ENCODE results near the gene SHISA6. TPM values are rescaled to one million over a fixed set of nuclear protein-coding genes. Genes with fewer than 3 reads are reported as not detected.

SHISA6 gene
- polyA plus RNA-seq, 1 of the 3 experiments (the other 2 are of a cell fraction), result not detected

- WGBS (ENCODE audit: low lambda C conversion rate), result 2% methylated on average over 6 of the region's 6 CpGs
- Histone ChIP-seq H3K27ac (ENCODE audit: low read depth in 2 of 2, low read length in 1 of 2) (no peak overlapping the region), H3K4me3 (ENCODE audit: low read depth in 2 of 2, low read length in 1 of 2) (no peak overlapping the region), H4K20me1 (ENCODE audit: insufficient read depth) (no peaks in the 10 kb centered on the region), H3K4me2 (no peak overlapping the region), H3K79me2 (ENCODE audit: insufficient read depth) (no peaks in the 10 kb centered on the region), H3K27me3 (ENCODE audit: insufficient read depth) (no peaks in the 10 kb centered on the region), H3K9me2 (no peaks in the 10 kb centered on the region), H3K9me3 (no peaks in the 10 kb centered on the region), H3K36me3 (replicated peaks in 1 of 2; ENCODE audit: control insufficient read depth in 1 of 2, insufficient read depth in 2 of 2, low read length in 1 of 2) (no peaks in the 10 kb centered on the region), H3K9ac (no peak overlapping the region), H3K4me1 (ENCODE audit: control insufficient read depth in 1 of 2, insufficient read depth in 2 of 2, low read depth in 1 of 2, low read length in 1 of 2) (no peaks in the 10 kb centered on the region), H3F3A (replicated peaks; ENCODE audit: insufficient read depth) (no peaks in the 10 kb centered on the region), H2AFZ (ENCODE audit: low read depth) (no peak overlapping the region)
- TF ChIP-seq RCOR1 (IDR thresholded peaks at IDR 0.05; ENCODE audit: low read length) (no peak), CTCF (IDR thresholded peaks at IDR 0.05) (no peak), MXI1 (IDR thresholded peaks at IDR 0.05; ENCODE audit: low read depth, low read length) (no peak), MAX (IDR thresholded peaks at IDR 0.05; ENCODE audit: low read depth) (no peak), EP300 (IDR thresholded peaks at IDR 0.05; ENCODE audit: borderline replicate concordance in 1 of 2, low read depth in 1 of 2, low read length in 1 of 2) (no peak), GABPA (IDR thresholded peaks at IDR 0.05; ENCODE audit: low read depth) (no peak), TCF12 (IDR thresholded peaks at IDR 0.05) (no peak), RFX5 (IDR thresholded peaks at IDR 0.05; ENCODE audit: low read length) (no peak)
- ChIA-PET POLR2A (no interaction called here), CTCF (no interaction called here)
- no peak for DNase-seq
Observed at GRCh38 chr17:11279776-11280344, 38.8 kb downstream of the SHISA6 start.

GRCh38 chr17:11282586-11282985 lies 41.6 kb downstream of the SHISA6 start:
- DNase-seq, result no peak
- H3K27ac ChIP-seq (ENCODE audit: low read depth in 2 of 2, low read length in 1 of 2), result no peak overlapping the region
- no peaks in the 10 kb centered on the region for H4K20me1 ChIP-seq (ENCODE audit: insufficient read depth)
- H2AFZ ChIP-seq (ENCODE audit: low read depth), result no peak overlapping the region
- H3K36me3 ChIP-seq (replicated peaks in 1 of 2; ENCODE audit: control insufficient read depth in 1 of 2, insufficient read depth in 2 of 2, low read length in 1 of 2), result no peaks in the 10 kb centered on the region
- TF ChIP-seq JUND (IDR thresholded peaks at IDR 0.05), result no peak
- no peak for TF ChIP-seq TEAD4 (IDR thresholded peaks at IDR 0.05; ENCODE audit: borderline replicate concordance, insufficient read depth)
- TF ChIP-seq REST (IDR thresholded peaks at IDR 0.05; ENCODE audit: low read depth, low read length), result no peak
- no peak for TF ChIP-seq EP300 (IDR thresholded peaks at IDR 0.05; ENCODE audit: borderline replicate concordance in 1 of 2, low read depth in 1 of 2, low read length in 1 of 2)
- no peak for TF ChIP-seq IRF3 (IDR thresholded peaks at IDR 0.05; ENCODE audit: low read depth, low read length)
- TF ChIP-seq RCOR1 (IDR thresholded peaks at IDR 0.05; ENCODE audit: low read length), result no peak
- TF ChIP-seq USF2 (IDR thresholded peaks at IDR 0.05; ENCODE audit: borderline replicate concordance, low read depth, low read length), result no peak
- TF ChIP-seq RXRA (IDR thresholded peaks at IDR 0.05; ENCODE audit: borderline replicate concordance, low read depth), result no peak
- TF ChIP-seq FOXJ3 (CRISPR knock-in tag; IDR thresholded peaks at IDR 0.05), result no peak
- no peak for TF ChIP-seq NRF1 (IDR thresholded peaks at IDR 0.05; ENCODE audit: low read depth, low read length)
- no peaks in the 10 kb centered on the region for H3K27me3 ChIP-seq (ENCODE audit: insufficient read depth)
- no peak overlapping the region for H3K9ac ChIP-seq
- ChIA-PET CTCF (no interaction called here), POLR2A (no interaction called here)
- no peak overlapping the region for H3K4me2 ChIP-seq
- no peaks in the 10 kb centered on the region for H3K9me2 ChIP-seq
- no peaks in the 10 kb centered on the region for H3K4me1 ChIP-seq (ENCODE audit: control insufficient read depth in 1 of 2, insufficient read depth in 2 of 2, low read depth in 1 of 2, low read length in 1 of 2)
- no peaks in the 10 kb centered on the region for H3F3A ChIP-seq (replicated peaks; ENCODE audit: insufficient read depth)
- no peak overlapping the region for H3K4me3 ChIP-seq (ENCODE audit: low read depth in 2 of 2, low read length in 1 of 2)
- 9% methylated on average over 2 of the region's 2 CpGs for WGBS (ENCODE audit: low lambda C conversion rate)
- no peaks in the 10 kb centered on the region for H3K9me3 ChIP-seq
- H3K79me2 ChIP-seq (ENCODE audit: insufficient read depth), result no peaks in the 10 kb centered on the region

Data from SK-N-SH (cell line).